ENCODE results near the gene FBXL14.

FBXL14 gene

GRCh38 chr12:1532375-1533165 lies 61.8 kb downstream of the FBXL14 start:
- no peak for DNase-seq

- DNase-seq, result peak; percentile 8
Measured at GRCh38 chr12:1531654-1532374, 62.6 kb downstream of the FBXL14 start.

DNA sequence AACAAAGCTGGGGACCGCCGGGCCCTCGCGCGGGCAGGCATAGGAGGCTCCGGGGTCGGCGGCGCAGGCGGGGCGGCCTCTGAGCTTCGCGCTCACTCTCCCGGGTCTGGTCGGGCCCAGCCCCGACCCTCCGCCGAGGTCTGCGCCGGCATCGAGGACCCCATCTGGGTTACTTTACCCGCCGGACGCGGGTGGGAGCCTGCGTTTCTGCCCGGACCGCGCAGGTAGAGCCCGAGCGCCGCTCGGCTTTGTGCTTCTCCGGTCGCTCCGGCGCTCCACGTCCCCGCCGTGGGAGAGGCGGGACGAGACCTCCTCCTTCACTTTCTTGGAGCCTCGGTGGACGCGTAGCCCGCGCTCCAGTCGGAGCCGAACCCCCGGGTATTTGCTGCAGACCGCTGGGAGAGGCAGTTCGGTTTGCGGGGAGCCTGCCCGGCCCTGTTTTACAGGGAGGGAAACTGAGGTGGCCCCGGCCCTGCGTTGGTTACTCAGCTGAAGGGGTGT lies 63.2 kb downstream of the FBXL14 start:
- peak; percentile 19 for DNase-seq

DNA sequence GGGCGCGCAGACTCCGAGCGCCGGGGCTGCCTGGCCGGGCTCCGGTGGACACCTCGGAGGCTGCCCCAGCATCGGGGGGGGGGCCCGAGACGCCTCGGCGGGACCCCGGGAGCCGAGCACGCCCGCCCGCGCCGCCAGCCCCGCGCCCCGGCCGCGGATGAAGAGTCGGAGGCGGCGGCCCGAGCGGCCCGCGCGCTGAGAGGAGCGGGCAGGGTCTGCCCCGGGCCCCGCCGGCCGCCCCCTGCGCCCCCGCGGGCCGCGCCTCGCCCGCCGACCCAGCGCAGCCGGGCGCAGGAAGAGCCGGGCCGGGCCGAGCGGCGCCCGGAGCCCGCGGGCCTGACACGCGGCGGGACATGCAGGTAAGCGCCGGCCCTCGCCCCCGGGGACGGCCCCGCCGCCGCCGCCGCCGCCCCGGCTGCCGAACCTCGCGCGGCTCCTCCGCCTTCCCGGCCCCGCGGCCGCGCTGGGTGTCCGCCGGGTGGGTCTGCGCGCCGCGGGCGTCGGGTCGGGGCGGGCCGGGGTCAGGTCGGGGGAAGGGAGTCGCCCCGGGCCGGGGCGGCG lies 63.7 kb downstream of the FBXL14 start:
- DNase-seq, result peak; percentile 7

DNA sequence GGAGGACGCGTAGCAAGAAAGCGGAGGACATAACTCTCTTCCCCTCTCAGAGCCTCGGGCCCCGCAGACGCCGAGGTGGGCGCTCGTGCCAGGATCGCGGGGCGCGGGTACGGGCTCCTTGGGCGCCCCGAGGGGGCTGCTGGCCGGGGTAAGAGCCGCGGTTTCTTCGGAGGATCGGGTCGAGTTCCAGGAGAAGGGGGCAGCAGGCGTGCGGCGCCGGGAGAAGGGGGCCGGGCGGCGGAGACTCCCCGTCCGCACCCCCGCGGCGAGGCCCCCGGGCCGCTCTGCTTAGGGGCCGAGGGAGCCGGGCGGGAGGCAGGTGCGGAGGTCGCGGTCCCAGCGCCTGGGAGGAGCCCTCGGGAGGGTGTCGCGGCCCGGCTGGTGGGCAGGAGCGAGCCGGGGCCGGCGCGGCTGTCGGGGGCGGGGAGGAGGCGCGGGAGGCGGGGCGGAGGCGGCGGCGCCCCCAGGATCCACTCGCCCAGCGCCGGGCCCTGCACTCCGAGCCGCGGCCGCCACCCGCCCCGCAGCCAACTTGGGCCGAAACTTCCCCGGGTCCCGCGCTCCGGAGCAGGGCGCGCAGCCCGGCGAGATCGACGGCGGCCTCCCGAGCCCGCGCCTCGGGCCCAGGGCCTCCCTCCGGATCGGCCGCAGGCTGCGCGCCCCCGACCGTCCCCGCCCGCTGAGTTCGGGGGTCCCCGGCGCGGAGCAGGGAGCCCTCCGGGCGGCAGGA lies 64.4 kb downstream of the FBXL14 start:
- peak; percentile 29 for DNase-seq

DNA sequence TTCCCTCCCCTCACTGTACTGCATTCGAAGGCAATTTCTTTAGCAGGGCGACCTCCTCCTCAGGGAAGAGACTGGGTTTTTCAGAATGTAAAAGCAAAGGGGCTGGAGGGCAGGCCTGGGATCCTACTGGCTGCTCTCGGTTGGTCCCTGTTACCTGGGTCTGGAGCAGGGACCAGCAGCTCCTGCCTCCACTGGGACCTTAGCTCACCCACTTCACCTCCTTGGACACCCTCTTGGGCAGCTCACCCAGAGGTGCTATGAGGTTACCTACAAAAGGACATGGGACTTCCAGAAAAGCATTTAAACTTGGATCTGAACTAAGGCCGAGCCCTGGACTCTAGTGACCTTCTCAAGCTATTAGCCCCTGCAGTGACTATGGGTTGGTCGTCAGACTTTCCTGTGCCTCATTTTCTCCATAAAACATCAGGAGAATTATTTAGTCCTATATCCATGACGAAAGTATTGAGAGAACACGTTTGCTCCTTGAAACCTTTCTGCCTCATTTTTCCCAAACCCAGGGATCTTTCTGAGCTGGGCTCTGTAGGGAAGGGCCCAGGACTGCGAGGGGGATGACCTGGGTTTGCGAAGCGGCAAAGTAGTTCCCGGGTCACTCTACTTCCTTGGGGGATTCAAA lies 65.0 kb downstream of the FBXL14 start:
- no peak for DNase-seq

DNA sequence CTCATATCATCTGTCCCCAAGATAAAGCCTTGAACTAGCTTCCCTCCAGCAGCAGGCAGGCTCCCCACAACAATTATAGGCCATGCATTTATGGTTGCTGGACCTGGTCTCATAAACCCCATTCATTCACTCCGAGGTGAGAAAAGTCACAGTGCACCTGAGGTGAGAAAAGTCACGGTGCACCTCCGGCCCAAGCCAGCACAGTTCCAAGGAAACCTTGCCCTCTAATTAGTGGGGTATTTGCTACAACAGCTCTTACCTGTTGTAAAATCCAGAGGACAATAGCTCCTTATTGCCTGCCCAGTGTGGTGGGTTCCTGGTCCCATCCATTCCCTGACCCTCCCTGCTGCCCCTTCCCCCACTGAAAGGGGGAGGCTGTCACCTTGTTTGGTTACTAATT lies 65.6 kb downstream of the FBXL14 start:
- no peak for DNase-seq

DNA sequence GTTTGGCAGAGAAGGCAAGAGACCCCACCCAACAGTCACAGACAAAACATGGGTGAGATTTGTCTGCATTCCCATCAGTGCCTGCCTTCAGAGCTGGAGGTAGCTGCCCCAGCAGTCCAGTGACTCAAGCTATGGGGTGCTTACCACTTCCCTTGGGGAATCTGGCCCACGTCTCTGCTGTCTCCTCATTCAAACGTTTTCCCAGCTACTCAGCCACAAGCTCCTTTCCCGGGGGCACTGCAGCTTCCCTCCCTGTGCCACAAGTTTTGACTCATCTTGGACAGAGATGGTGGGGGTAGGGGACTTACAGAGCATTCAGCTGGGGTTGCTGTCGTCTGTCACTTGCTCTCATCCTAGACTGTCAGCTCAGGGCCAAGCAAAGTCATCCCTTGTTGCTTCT lies 66.6 kb downstream of the FBXL14 start:
- no peak for DNase-seq

DNA sequence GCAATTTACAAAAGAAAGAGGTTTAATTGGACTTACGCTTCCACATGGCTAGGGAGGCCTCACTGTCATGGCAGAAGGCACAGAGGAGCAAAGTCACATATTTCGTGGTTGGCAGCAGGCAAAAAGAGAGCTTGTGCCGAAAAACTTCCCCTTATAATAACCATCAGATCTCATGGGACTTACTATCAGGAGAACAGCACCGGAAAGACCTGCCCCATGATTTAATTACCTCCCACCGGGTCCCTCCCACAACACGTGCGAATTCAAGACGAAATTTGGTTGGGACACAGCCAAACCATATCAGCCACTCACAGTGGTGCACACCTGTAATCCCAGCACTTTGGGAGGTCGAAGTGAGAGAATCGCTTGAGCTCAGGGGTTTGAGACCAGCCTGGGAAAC lies 68.5 kb downstream of the FBXL14 start:
- no peak for DNase-seq

DNA sequence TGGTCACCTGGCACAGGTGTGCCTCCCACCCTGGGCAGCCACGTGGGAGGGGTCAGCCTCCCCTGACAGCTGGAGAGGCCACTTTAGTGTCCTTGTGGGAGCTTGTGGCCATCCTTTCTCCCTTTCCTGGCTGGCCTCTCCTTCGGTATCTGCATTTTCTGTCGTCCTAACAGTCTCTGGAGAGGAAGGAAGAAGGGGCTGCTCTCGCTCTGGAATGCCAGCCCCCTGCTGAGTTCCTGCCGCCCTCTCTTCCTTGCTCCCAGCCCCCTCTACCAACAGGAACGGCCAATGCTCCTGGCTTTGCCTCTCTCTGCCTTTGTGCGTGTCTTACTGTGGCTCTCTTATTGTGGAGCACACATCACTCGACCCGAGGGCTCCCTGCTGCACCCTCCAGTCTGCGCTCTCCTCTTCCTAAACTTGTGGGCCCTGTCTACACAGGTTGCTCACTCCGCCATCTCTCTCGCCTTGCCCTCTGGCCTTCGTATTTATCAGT lies 70.8 kb downstream of the FBXL14 start:
- DNase-seq, result no peak

DNA sequence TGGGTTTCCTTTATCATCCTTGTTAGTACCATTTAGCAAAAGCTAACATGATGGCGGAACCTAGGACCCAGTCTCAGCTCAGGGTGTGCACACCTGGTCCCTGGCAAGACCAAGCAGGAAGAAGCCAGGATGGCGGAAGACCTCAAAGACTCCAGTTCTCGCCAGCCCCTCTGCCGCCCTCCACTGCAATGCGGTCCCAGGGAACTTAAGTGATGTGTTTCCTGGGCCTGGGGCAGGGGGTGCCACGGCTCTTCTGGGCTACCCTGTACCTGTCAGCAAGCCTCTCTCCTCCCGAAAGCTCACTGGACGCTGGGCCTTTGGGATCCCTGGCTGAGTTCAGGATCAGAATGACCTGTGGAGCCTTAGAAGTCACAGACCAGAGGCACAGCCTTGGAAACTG lies 71.3 kb downstream of the FBXL14 start:
- DNase-seq, result no peak

DNA sequence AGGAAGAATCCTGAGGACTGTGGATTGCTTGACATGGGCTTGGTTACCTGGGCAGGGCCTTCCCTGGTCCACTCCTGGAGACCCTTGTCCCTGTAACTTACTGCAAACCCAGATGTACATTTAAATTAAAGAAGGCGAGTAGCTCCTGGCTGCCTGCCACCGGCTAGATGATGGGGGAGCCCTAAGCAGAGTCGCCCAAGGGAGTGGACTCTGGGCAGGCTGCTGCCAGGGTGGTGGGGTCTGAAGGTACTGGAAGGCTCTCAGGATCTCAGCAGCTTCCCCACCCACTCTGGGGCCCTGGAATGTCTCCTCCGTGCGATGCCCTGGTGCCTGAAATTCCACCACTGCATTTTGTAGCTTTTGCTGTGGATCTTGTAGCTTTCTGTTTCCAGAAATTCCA lies 74.7 kb downstream of the FBXL14 start:
- no peak for DNase-seq

- no peak for DNase-seq
Measured at GRCh38 chr12:1518591-1519516, 75.5 kb downstream of the FBXL14 start.

- DNase-seq, result no peak
Measured at GRCh38 chr12:1517734-1518525, 76.5 kb downstream of the FBXL14 start.

- peak; percentile 18 for DNase-seq
Measured at GRCh38 chr12:1517007-1517406, 77.4 kb downstream of the FBXL14 start.
